SHP77 treated with DMSO at 0.1 percent for 48 hours (cell line): ENCODE measurements around the gene TOX2.

Experiments
- DNase-seq: peaks from one replicate; lab custom pipeline; 2025; lab: John Stamatoyannopoulos, UW

The TOX2 gene, protein sequence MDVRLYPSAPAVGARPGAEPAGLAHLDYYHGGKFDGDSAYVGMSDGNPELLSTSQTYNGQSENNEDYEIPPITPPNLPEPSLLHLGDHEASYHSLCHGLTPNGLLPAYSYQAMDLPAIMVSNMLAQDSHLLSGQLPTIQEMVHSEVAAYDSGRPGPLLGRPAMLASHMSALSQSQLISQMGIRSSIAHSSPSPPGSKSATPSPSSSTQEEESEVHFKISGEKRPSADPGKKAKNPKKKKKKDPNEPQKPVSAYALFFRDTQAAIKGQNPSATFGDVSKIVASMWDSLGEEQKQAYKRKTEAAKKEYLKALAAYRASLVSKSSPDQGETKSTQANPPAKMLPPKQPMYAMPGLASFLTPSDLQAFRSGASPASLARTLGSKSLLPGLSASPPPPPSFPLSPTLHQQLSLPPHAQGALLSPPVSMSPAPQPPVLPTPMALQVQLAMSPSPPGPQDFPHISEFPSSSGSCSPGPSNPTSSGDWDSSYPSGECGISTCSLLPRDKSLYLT

GRCh38 chr20:43914311-43915210 lies at the start of gene TOX2:
Gene TOX2, plus strand, starts transcription at chr20:43914852. Its CDS starts 40 bp downstream, at chr20:43914892.
- no peak for DNase-seq

DNA sequence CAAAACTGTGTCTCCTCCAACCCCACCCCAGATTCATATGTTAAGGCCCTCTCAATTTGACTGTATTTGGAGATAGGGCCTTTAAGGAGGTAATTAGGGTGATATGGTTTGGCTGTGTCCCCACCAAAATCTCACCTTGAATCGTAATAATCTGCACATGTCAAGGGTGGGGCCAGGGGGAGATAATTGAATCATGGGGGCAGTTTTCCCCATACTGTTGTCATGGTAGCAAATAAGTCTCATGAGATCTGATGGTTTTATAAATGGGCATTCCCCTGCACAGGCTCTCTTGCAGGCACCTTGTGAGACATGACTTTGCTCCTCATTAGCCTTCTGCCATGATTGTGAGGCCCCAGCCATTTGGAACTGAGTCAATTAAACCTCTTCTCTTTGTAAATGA lies 46.6 kb upstream of the TOX2 start:
- no peak for DNase-seq

- no peak for DNase-seq
Observed at GRCh38 chr20:43870484-43870883, 44.2 kb upstream of the TOX2 start.

DNA sequence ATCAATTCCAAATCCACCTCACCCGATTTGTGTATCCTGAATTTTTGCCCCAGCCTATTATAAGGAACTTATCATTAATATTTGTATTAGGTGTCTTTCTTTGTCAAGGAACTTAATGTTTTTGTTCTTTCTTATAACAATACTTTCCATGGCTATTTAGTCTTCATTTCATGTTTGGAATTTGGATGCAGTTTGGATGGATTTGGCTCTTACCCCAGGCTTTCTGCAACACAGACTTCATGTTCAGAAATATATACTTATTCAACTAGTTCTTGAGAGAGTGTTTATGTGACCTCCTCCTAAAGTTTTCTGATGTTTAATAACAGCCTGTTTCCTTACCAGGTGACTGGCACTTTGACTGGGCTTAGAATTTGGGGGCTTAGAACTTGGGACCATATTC lies 35.9 kb upstream of the TOX2 start:
- DNase-seq = no peak

- DNase-seq = no peak
Observed at GRCh38 chr20:43893930-43894329, 20.7 kb upstream of the TOX2 start.

- DNase-seq = no peak
Observed at GRCh38 chr20:43894491-43894890, 20.2 kb upstream of the TOX2 start.

GRCh38 chr20:43895235-43895634 lies 19.4 kb upstream of the TOX2 start:
- no peak for DNase-seq

DNA sequence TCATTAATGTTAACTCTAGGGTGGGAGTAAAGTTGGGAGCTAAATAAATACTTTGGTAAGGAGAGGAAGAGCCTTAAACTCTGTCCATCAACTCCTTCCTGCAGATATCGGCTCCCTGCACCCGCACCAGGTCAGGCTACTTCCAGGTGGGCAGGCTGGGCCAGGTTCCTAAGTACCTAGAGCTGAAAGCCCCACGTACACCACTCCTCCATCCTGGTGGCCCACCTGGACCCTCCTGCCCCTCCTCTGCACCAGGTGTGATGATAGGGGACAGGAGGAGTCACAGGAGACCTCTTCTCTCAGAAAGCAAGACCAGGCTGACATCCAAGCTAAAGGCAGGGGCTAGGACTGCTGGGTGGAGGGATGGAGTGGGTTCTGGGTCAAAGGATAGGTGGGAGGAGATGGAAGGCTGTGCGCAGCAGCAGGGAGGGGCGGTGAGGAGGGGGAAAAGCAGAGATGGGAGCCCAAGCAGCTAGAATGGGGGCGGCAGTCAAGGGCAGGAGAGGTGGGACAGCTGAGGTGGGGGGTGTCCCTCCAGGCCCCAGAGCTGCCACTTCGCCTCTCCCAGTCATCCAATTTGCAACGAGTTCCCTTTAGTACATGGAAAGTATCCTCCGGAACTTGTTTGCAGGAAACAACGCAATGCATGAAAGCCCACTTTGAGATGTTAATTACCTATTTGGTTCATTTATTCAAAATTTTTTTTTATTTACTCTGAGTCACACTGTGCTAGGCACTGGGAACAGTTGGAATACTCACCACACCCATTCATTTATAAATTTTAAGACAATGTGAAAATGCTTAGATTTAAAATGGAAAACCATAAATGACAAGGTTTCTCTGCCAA lies 15.2 kb upstream of the TOX2 start:
- no peak for DNase-seq

DNA sequence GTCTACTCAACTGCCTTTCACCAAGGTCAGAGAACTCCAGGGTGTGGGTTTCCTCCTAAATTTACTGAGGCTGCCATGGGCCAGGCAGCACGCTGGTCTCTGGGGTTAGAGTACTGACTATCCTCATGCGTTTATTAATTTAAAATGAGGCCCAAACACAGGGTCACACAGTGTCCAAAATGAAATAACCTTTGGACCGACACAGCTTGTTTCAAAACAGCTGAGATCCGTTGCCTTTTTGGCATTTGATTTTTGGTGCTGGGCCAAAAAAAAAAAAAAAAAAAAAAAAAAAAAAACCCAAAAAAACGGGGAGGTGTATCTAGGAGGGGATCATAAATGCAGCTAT lies 14.6 kb upstream of the TOX2 start:
- no peak for DNase-seq

- no peak for DNase-seq
Observed at GRCh38 chr20:43900496-43900895, 14.2 kb upstream of the TOX2 start.

DNA sequence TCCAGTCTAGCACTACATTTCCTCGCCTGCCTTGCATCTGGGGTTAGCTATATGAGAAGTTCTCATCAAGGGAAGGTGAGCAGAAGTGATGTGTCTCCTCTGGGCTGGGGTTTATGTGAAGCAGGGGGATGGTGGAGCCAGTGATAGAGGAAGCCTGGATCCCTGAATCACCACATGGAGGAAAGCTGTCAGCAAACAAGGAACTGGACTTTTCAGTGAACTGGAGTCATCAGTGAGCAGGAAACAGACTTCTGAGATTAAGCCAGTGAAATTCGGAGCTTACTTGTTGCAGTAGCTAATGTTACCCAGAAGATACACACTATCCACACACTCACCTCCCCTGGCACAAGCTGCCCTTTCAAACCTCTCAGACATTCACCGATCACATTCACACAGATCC lies 13.4 kb upstream of the TOX2 start:
- no peak for DNase-seq

- no peak for DNase-seq
Observed at GRCh38 chr20:43903953-43904826, 10.5 kb upstream of the TOX2 start.

DNA sequence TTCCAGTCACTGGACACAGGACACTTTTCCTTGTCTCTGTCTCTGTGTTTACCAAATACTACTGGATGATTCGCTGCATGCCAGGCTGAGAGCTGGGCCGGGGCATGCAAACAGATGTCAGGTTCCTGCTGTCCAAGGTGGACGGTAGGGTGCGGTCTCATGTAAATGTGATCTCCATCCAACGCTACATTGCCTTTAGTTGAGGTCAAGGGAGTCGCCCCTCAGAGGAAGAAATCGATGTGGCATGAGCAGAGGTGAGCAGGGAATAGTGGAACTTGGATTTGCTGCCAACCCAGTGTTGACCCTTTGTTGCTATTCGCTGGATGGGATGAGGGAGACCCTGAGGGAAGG lies 9.8 kb upstream of the TOX2 start:
- no peak for DNase-seq

DNA sequence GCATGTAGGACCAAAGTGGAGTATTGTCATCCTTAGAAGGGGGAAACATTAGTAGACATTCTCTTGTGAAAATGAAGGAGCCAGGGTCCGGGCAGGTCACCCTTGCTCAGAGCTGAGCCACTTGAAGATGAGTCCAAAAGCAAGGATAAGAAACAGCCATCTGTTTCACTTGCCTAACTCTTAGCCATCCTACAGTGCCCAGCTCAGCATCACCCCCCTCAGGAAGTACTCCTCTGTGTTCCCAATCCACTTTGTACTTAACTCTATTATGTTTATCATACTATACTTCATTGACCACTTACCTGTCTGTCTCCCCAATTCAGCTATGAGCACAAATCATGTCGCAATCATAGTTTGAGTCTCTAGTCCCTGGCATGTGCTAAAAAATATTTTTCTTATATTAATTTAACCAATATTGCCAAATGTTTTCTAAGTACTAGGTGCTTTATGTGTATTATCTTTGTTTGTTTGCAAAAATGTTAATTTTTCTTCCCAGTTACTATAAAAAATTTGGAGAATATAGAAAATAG lies 8.1 kb upstream of the TOX2 start:
- no peak for DNase-seq

- no peak for DNase-seq
Observed at GRCh38 chr20:43909211-43909610, 5.4 kb upstream of the TOX2 start.

DNA sequence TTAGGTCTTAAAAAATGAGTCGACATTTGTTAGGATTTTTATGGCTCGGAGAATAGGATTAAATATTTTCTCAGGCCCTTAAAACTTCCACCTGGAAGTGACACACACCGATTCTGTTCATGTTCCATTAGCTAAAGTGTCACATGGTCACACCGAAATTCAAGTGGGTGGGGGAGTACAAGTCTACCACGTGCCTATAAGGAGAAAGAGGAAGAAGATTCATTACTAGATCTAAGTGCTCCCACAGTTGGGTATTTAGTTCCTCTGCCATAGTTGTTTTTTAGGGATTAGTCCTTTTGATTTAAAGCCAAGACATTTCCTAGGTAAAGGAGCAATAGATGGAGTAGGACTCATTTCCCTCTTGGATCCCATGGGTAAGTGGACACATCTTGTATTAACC lies 4.9 kb upstream of the TOX2 start:
- DNase-seq = no peak

GRCh38 chr20:43910564-43910963 lies 4.1 kb upstream of the TOX2 start:
- DNase-seq = no peak

GRCh38 chr20:43911066-43911465 lies 3.6 kb upstream of the TOX2 start:
- no peak for DNase-seq

GRCh38 chr20:43913291-43914025 lies 1.2 kb upstream of the TOX2 start:
- no peak for DNase-seq
